Psoas muscle (tissue), 8 donors: ENCODE data around the gene HS6ST2. TPM values are rescaled to one million over a fixed set of nuclear protein-coding genes. Genes with fewer than 3 reads are reported as not detected.

Source experiments
- ATAC-seq, 4 donors: fragments of 200-7000 bp; cut with Tn5 transposase; one replicate each; pipeline ENCODE4 v1.9.1; 2020; ENCODE audit warnings: moderate library complexity in 3 of 4, mild to moderate bottlenecking in 2 of 4
- DNase-seq, 2 donors: peaks; one replicate each; pipeline ENCODE4 v3.0.0-alpha.2; 2020
- H3K27ac ChIP-seq: fragments of 200-600 bp; one replicate; pipeline ENCODE4 v1.8.0; 2022
- H3K27me3 ChIP-seq, 3 donors: fragments of 200-600 bp in 1 of 3; one replicate each; pipeline versions ENCODE4 v1.6.1 to v1.8.0; 2013 to 2022; ENCODE audit warnings: low read length in 2 of 3, mild to moderate bottlenecking in 2 of 3, moderate library complexity in 1 of 3; ENCODE audit not compliant: insufficient read depth in 3 of 3
- H3K36me3 ChIP-seq, 2 donors: fragments of 200-600 bp in 1 of 2; one replicate each; pipeline versions ENCODE4 v1.6.1 to v1.8.0; 2013 to 2022; ENCODE audit warnings: low read depth in 1 of 2, mild to moderate bottlenecking in 1 of 2, moderate library complexity in 1 of 2; ENCODE audit not compliant: insufficient read depth in 1 of 2
- H3K4me1 ChIP-seq: fragments of 200-600 bp; one replicate; pipeline ENCODE4 v1.8.0; 2022
- H3K4me3 ChIP-seq: fragments of 200-600 bp; one replicate; pipeline ENCODE4 v1.8.0; 2022; ENCODE audit warnings: mild to moderate bottlenecking
- H3K9me3 ChIP-seq: fragments of 200-600 bp; one replicate; pipeline ENCODE4 v1.8.0; 2022
- CTCF ChIP-seq: fragments of 200-600 bp; IDR thresholded peaks from one replicate; pipeline ENCODE4 v1.8.0; 2022; ENCODE audit warnings: antibody characterized with exemption
- WGBS, 3 donors: extraction: QIAGEN DNeasy Blood & Tissue Kit; methylation state at CpG; one replicate each; pipeline versions ENCODE4 v1.1.6 to v1.1.7; 2013; 5-methylcytosine and 5-hydroxymethylcytosine counted together
- intact Hi-C, 2 donors: fragments of 100-400 bp; cut with DNase I; formaldehyde crosslinking; loops; one replicate each; pipeline versions ENCODE4 v1.11.0 to v1.14.2; 2022
- polyA plus RNA-seq, 3 donors: library from polyadenylated mRNA; stranded (reverse); fragments of 200-250 nt; gene quantifications; one replicate each; pipeline ENCODE4 v1.2.3, GENCODE V29; 2013
- total RNA-seq, 4 donors: library from RNA; stranded (reverse); fragmentation: NEBNext Ultra II Directional in 2 of 4; extraction: Animal tissue kit (Norgen Biotek cat#: 25700) in 2 of 4; gene quantifications; one replicate each; pipeline versions ENCODE4 v1.2.1 to v1.2.4, GENCODE V29; 2021 to 2023
- donor health status: healthy with polysubstance abuse.
- donor health status: DM: no; HTN: no; CAD: no; lungs with moderate emphysema.
- donor health status: Bipolar disorder and iron deficiency.
- donor health status: healthy.
- donor health status: DM: yes; HTN: yes; CAD: no.
- donor health status: DM: no; HTN: no; CAD: no.
- donor health status: DM: no; HTN: no; CAD: no.
- donor health status: DM: yes; HTN: yes; CAD: no.

The HS6ST2 gene
- total and polyA plus RNA-seq, 7 donors: 0.30 to 10.0 (median 1.3) TPM

GRCh38 chrX:132740316-132741123 is 217.9 kb downstream of the HS6ST2 start:
- no peaks in the 10 kb centered on the region for H3K36me3 ChIP-seq
- intact Hi-C loops: loop anchor here (5.0 to 10.0 kb wide), 2 partner anchors 214 to 217 kb away; partner anchors contain the start of gene HS6ST2 (in 2 of the 2)
- H3K27ac ChIP-seq: no peak overlapping the region
- peak; percentile 66 for TF ChIP-seq CTCF
- H3K9me3 ChIP-seq: no peaks in the 10 kb centered on the region
- 85 to 92% (median 90%) methylated on average over 3 of the region's 3 CpGs for WGBS, 3 donors
- peaks cover 0 to 18% (median 0%) of the 10 kb centered on the region in 3 donors for H3K27me3 ChIP-seq
- DNase-seq: no peak
- peak in 1 of 4 donors; percentile 51 for ATAC-seq
- no peak overlapping the region for H3K4me3 ChIP-seq
- H3K4me1 ChIP-seq: no peaks in the 10 kb centered on the region

- H3K27me3 ChIP-seq: peaks cover 0 to 18% (median 0%) of the 10 kb centered on the region in 3 donors
- H3K4me3 ChIP-seq: no peak overlapping the region
- no peaks in the 10 kb centered on the region for H3K4me1 ChIP-seq
- H3K9me3 ChIP-seq: no peaks in the 10 kb centered on the region
- DNase-seq: no peak
- no peak for TF ChIP-seq CTCF
- no peak overlapping the region for H3K27ac ChIP-seq
- no peaks in the 10 kb centered on the region for H3K36me3 ChIP-seq
- 55 to 82% (median 60%) methylated on average over 6 of the region's 6 CpGs for WGBS, 3 donors
- intact Hi-C loops: no loop called here
- ATAC-seq: no peak
Measured at GRCh38 chrX:132738951-132739350, 219.5 kb downstream of the HS6ST2 start.

- no peak for DNase-seq
- TF ChIP-seq CTCF: no peak
- H3K9me3 ChIP-seq: no peaks in the 10 kb centered on the region
- H3K4me3 ChIP-seq: no peak overlapping the region
- no peaks in the 10 kb centered on the region for H3K36me3 ChIP-seq
- H3K4me1 ChIP-seq: no peaks in the 10 kb centered on the region
- intact Hi-C loops: no loop called here
- 21 to 32% (median 31%) methylated on average over 5 of the region's 5 CpGs for WGBS, 3 donors
- H3K27me3 ChIP-seq: peaks cover 0 to 24% (median 0%) of the 10 kb centered on the region in 3 donors
- peak; percentile 40 to 75 (median 61) for ATAC-seq
- no peak overlapping the region for H3K27ac ChIP-seq
Measured at GRCh38 chrX:132737743-132738142, 220.7 kb downstream of the HS6ST2 start.

GRCh38 chrX:132732236-132732635 is 226.2 kb downstream of the HS6ST2 start:
- DNase-seq (no peak), ATAC-seq (no peak)
- Histone ChIP-seq H3K36me3 (no peaks in the 10 kb centered on the region), H3K9me3 (no peaks in the 10 kb centered on the region), H3K27me3 (peaks cover 0 to 14% (median 0%) of the 10 kb centered on the region in 3 donors), H3K4me1 (no peaks in the 10 kb centered on the region), H3K4me3 (no peak overlapping the region), H3K27ac (no peak overlapping the region)
- intact Hi-C loops: no loop called here
- WGBS, 3 donors: 66 to 94% (median 91%) methylated on average over 4 of the region's 4 CpGs
- TF ChIP-seq CTCF: no peak
